Stimulated activated CD8-positive, alpha-beta memory T cell treated with anti-CD3 and anti-CD28 coated beads, Interleukin-2, amount 100 ng/mL, for 48 hours (primary cell): Measurements from ENCODE around the gene GRK3.

Experiments used
- DNase-seq, 2 donors: peaks; one replicate each; pipeline ENCODE4 v3.0.0-alpha.2; 2020; ENCODE audit warnings: low read depth in 2 of 2

GRK3 gene

DNA sequence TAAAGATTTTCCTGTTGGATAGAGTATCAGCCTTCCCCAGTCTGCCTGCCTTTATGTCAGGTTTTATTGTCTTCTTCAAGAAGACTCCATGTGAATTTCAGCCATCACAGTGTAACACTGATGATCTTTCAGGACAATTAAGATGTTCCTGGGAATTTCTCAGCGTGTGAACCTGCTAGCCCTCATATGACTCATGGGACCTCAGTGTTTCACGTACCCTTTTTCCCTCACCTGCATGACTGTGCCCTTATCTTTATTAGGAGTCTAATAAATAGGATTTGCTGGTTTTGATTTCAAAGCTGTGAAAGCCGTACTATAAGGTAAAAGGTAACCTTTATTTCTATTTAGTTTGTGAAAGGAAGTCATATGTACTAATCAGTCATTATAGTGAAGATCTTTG is 95.9 kb downstream of the GRK3 start:
- DNase-seq, result no peak

DNA sequence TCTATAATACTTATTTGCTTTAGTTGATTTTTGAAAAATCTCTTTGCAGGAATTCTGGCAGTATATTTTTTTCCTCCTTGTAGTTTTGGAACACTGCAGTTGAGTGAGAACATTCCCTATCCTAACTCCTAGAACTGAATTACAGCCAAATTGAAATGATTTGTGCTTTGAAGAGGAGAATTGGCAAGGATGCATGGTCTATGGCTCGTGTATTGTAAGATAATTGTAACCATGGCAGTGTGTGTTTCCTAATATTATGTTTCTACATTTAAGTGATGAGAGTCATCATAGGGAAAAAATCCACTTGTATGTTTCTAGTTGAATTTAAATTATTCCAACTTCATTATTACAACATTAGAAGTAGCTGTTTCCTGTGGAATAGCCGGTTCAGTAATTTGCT is 96.6 kb downstream of the GRK3 start:
- DNase-seq, result no peak

DNA sequence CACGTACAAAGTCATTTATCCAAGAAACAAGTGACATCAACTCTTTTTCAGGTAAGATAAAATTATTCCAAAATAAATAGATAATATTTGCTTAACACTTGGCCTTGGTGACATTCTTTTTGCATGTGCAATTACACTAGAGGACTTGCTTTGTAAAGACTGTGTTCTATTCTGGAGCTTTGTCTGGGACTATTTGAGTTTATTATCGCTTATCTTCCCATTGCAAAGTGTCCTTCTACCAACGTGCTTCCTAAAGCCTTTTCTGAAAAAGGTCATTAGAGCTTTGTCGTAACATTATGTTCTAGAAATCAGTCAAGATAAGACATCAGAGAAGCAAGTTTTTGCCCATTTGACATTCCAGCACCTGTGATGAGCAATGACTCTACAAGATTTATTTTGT is 99.2 kb downstream of the GRK3 start:
- no peak for DNase-seq

DNA sequence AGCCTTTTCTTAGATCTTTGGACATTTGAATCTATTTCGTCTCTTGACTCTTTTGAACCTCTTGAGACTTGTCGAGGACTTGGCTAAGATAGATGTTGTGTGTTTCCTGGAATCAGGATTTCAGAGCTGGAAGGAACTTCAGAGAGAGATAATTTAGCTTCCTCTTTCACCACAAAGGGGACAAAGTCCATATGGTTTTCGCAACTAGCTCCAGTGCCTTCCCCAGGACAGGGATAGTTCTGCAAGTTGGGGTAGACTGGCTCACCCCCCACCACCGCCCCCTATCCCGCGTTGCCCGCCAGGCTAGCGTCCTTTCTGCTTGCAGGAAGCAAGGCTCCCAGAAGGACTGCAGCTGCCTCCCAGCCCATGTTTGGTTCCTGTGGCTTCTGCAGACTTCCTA is 101.8 kb downstream of the GRK3 start:
- DNase-seq, result no peak

DNA sequence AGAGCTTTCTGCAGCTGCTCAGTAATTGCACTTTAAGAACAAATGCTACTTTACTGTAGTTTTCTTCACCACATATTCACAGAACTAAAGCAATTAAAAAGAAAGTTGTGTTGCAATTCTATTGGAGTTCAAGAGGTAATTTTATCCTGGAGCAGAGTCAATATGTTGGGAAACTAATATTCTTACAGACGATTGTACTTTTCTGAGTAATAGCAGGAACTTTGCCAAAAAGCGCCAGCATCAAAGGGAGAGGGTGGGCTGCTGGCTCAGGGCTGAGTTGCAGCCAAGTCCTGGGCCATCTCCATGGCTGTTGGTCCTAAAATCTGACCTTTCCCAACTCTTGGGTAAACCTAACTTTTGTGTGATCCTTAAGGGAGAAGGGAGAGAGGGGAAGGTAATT is 104.0 kb downstream of the GRK3 start:
- DNase-seq, result no peak

DNA sequence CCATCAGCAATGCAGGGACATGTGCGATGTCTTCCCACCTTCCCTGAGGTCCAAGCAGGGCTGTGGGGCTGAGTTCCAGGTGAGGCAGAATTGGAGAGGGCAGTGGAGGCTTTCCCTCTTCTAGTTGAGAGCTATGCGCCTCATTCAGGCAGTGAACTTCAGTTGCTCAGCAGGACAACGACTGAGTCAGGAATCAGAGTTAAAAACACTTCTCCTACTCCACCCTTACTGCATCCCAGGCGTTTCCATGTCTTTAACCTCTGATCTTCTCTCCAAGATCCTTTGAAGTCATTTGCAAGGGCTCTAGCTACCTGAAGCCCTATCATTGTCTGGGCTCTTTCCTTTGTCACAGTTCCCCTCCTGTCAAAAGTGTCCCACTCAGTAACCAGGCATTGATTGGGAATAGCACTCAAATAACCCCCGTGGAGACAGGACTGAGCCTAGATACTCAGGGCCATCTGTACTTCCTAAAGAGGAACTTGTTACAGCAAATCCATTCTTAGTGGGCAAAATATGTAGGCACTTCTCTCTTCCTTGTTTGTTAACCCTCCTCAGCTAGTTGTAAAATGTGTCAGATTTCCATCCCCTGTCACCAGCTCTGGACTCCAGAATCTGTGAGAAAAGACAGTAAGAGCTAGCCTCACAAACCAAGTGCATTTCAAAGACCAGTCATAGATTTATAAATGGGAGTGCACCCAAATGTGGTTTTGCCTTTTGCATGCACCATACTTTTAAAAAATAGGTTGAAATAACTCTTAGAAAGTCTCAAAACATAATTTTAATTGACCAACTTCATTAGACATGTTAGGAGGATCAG is 105.0 kb downstream of the GRK3 start:
- DNase-seq, result no peak

DNA sequence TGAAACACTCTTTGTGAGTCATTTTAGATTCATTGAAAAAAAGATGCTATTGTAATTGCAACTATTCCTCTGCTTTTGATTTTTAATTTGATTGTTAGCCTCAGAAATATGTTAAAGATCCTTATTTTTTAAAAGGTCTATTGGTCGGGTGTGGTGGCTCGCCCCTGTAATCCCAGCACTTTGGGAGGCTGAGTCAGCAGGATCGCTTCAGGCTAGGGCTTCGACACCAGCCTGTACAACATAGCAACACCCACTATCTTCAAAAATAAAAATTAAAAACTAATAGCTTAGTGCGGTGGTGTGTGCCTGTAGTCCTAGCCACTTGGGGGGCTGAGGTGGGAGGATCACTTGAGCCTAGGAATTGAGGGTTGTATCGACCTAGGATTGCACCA is 105.6 kb downstream of the GRK3 start:
- DNase-seq, result no peak

DNA sequence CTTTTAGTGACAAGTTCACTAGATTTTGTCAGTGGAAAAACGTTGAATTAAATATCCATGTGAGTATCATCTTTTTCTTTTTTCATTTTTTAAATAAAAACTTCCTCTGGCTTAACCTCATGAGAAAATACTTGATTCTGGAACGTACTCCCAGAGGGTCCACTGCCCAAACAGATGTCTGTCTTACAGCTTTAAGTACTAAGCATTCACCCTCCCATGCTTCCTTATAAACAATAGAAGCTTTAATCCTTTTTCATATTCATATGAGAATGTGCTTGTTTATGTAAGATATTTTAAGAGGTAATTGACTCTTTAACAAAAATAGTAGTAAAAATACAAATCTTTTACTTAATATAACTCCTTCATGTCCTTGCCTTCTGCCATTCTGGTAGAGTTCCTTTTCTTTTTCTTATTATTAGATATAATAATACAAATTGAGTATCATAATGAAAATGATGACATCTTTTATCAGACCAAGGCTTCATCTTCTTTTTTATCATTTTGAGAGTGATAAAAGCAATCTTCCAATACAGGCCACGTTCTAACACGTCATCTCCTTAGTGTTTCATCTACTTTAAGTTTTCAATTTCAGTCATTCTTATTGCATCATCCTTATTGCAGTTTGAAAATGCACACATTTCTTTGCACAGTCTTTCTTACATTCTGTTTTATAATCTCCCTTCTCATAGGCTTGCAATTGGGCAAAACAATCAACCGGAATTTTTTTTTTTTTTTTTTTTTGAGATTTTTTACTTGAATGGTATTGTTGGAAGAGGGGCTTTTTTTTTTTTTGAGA is 108.0 kb downstream of the GRK3 start:
- no peak for DNase-seq

DNA sequence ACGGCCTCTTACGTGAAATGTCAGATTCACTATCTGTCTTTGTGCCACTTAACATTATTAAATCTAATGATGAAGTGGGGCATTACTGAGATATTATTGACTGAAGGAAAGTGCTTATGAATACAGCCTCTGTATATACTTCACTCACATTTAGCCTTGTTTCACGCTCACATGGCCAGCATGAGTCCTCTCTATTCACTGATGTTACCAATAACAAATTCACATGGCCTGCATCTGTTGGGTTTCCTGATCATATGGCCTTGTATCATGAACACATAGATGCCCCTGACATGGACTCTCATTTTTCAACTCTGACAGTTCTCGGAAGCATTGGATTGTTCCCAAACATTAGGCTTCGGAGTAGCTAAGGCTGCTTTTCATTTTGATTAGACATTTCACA is 109.2 kb downstream of the GRK3 start:
- no peak for DNase-seq

DNA sequence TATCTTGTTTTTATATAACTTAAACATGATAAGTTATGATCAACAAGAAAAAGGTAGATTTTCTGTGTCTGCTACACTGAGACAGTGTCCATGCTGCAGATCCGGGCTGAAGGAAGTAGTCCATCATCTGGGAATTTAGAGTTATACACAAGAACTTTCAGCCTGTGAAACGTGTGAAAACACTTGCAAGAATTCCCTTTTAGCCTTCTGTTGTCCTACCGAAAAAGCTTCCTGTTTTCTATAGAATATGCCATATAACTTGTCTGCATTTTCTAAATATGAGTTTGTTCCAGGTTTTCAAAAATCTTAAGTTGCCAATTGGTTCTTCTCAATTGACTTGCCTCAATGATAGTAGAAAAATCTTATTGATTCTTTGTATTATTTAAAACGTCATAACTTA is 113.2 kb downstream of the GRK3 start:
- DNase-seq, result no peak

DNA sequence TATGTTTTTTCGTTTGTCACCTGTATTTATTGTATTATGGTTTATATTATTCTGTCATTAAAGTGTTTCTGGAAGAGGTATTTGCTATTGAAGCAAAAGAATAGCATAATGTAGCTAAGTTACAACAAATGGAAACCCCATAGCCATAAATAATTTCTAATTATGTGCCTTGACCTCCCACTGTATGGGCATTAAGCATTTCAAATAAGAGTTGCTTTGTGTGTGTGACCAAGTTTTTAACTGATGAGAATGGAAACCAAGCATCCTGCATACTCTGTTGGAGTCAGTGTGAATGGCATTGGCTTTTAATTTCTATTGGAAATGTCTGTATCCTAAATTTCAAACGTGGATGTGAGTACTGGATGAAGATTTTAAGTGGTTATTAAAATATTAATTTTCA is 115.6 kb downstream of the GRK3 start:
- DNase-seq, result no peak

DNA sequence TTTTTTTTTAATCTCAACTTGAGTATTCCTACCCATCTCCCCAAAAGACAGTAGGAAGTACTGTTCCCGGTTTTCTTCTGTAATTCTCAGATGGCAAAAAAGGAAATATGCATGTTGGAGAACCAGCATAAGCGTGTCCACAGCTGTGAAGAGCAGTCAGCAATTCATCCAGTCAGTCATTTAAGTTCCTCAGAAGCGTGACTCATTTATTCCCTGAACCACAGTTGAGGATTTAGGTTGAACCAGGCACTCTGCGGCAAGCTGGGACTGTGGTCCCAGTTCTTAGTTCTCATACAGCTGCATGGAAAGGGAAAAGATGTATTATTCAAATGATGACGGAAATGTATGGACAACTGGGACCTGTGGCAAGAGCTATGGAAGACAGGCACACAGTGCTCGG is 116.5 kb downstream of the GRK3 start:
- DNase-seq, result no peak

DNA sequence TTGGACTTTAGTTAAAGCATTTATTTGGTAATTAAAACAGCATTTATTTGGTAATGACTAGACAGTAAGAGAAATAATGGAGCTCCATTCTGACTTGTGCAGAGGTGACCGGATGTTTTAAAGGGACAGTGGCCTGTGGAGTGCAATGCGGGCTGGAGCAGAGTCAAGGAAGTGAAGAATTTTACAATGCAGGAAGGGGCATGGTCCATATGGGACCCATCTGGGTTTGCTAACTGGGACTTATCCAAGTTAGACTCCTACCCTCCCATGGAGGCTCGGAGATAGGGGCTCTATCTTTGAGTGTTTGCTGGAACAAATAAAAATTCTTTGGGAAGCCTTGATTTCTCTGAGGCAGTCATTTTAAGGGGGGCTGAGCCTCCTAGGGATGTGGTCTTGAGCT is 117.6 kb downstream of the GRK3 start:
- DNase-seq, result no peak

DNA sequence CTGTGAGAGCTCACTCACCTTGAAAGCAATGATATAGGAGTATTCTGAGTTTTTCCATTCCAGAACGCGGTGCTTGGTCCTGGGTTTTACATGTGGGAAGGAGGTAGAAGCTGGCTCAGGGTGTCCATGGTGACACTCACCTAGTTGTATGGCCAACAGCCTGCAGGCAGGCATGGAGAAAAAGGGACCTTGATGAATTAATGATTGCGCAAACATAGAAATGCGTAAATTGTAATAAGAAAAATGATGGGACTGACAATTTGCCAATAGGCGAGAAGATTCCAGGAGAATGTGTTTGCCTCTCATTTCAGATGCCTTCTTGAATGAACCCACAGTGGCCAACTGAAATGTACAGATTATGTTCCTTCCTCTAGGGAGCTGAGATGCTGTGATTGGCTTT is 124.2 kb downstream of the GRK3 start:
- DNase-seq, result no peak

DNA sequence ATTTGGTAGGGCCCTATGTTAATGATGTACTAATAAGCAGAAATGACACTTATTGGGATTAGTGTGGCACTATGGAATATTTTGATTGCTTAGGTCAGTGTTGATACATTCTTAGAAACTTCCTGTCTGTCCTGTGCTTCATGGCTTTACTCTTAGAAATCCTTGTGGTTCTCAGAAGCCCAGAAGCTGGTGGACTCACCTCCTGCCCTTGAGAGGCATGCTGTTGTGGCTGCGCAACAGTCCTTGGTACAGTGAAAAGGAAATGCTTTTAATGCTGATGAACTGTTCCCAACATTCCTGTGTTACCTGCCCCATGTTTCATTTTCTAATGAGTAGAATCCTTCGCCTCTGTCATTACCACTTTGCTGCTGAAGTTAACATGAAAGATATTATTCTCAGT is 125.2 kb downstream of the GRK3 start:
- DNase-seq, result no peak

DNA sequence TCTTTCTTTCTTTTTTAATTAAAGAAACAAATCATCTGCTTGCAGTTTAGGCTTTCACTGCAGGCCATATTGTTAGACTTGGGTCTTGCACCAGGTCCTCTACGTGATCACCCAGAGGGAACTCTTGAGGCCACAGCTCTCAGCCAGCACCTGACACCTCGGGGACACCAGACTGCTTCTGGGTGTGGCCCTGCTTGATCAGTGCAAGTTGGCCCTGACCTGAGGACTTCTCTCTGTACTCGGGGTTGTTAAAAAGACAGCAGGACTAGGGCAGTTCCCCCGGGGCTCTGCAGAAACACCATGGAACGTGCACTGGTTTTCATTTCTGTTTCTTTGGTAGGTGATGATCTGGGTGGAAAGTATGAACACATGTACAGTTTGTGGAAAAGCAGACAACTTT is 126.3 kb downstream of the GRK3 start:
- DNase-seq, result no peak

DNA sequence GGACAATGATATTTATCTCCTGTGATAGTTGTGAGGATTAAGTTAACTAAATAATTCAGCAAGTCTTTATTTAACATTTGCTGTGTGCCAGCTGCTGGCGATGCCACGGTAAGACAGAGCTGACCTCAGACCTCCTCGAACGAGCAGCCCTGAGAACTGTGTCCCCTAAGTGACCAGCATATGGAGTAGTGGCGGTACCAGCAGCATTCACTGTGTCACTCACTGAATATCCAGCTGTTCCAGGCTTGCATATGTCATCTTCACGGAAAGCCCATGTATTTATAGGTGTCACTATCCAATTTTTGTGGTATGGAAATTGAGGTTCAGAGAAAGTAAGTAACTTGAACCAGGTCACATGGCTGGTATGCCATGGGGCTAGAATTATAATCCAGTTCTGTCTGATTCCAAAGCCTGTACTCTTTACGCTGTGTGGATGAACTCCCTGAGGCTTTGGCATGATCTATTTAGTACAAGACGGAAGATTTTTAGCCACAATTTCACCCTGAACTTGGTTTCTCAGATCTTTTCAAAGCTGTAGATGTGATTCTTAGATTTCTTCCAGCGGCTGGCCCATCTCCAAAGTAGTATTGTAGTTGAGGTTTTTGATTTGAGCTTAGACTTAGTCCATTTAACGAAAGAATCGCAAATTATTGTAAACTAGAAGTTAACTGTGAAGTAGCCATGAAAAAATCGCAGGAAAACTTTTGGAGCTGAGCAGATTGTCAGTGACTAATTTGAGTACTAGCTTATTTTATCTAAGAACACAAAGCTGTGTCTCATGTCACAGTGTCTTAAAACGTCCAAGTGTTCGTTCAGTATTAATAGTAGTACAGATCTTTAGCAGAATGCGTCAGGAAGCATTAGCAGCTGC is 128.2 kb downstream of the GRK3 start:
- DNase-seq, result no peak

DNA sequence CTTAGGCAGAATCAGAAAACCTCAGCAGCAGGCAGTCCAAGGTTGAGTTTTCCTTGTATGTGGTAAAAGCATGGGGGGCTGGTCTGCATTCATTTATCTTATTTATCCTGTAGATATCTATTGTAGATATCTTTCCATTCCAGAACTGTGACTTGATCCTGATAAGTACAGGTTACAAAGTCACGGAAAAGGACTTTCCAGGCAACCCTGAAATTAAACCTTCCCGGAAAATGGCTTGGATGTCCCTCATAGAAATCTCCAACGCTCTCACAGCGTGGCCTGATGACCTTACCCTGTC is 128.7 kb downstream of the GRK3 start:
- no peak for DNase-seq

DNA sequence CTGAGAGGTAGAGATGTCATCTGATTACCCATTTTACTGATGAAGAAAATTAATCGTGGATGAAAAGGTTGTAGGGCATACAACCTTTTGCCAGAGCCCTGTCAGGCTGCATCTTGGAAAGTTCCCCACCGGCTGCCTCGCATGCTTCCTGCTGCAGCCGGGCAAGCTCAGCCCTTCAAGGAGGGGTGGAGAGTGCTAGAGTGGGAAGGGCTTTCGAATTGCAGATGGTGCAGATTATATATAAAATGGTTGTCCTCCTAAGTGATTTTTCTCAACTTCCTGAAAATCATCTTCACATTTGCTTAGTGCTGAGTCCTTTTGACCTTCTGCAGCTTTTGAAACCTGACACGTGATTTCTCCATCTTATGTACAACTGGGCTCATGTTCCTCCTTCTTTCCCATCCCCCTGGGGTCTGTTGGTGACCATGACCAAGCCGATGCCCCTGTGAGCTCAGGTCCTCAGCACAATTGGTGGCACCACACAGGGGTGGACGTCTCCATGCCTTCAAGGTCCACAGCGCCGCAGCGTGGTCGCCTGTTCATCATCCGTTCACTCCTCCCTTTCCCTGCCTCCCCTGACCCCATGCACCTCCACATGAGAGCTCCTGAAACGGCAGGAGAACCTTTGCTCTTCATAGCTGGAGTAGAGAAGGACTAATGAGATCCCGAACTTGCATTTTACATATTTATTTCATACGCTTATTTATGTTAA is 129.9 kb downstream of the GRK3 start:
- no peak for DNase-seq

DNA sequence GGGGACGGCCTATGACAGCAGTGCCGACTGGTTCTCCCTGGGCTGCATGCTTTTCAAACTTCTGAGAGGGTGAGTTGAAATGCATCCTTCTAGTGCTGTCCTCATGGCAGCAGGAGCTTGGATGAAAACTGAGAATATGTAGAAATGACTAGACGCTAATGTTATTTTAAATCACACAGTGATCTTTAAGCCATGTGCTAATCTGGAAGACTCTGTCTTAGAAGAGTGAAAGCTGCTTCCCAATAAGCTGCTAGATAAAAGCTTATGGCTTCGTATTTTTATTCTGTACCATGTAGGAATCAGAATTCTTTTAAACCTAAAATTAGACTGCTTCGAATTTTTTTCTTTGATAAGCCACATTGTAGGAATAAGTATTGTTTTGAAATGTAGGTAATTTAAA is 130.7 kb downstream of the GRK3 start:
- DNase-seq, result no peak

DNA sequence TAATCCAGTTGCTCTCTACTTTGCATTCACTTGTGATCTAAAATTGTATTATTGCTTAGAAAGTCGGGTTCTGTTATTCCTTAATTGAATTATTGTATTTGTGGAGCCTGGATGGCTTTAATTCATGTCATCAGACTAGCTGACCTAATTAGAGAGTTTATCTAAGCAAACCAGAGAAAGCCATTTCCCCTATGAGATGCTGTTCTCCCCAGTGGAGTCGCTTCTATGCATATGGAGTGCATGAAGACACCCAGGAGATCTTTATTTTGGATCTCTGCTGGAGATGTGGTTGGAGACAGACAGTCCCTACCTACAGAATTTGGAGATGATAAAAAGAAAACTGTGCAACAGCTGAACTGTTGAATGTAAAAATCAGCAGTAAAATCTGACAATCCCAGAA is 132.3 kb downstream of the GRK3 start:
- no peak for DNase-seq

DNA sequence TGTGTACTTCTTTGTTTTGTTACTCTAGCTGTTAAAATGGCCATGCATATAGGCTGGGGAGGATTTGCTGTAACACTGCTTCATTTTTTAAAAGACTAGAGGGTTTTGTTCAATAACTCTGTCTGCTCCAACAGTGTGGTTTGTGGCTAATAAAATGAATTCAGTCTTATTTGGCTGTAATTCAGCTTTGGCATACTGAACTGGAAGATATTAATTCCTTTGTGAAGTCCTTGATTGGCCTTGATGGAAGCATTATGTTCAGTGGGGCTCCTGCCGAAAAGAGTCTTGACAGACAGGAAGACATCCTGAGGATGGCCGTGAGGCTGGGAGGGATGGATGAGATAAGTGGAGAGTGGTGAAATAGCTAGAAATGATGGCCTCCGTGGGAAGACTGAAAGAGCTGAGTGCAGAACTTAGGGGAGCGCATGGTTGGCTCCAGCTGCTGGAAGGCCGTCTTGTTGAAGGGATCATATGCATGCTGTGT is 132.7 kb downstream of the GRK3 start:
- no peak for DNase-seq
